MCF 10A (cell line): ENCODE measurements around the gene PSAP. TPM values are rescaled to one million over a fixed set of nuclear protein-coding genes. Genes with fewer than 3 reads are reported as not detected.

Experiments used
- BruUV-seq: library from RNA; stranded (reverse); fragments of 400-500 nt; replicated peaks from 2 replicates; lab custom pipeline; 2021; lab: Mats Ljungman, UMichigan
- CTCF ChIA-PET: fragments of 300-600 bp; sonication (Branson Sonifier 250); formaldehyde crosslinking; extraction: SDS; loops from one replicate; lab custom pipeline; 2021; ENCODE audit warnings: antibody characterized with exemption, inconsistent platforms; lab: Yijun Ruan, JAX
- POLR2A ChIA-PET: fragments of 300-600, 350-650 bp; sonication (Branson Sonifier 250); formaldehyde crosslinking; extraction: SDS; loops from one replicate; lab custom pipeline; 2020; ENCODE audit warnings: antibody characterized with exemption, inconsistent platforms; lab: Yijun Ruan, JAX
- DNase-seq: peaks from one replicate; pipeline ENCODE4 v3.0.0-alpha.2; 2018; ENCODE audit not compliant: unreplicated experiment
- H3K27ac Mint-ChIP-seq: one replicate; pipeline ENCODE4 v1.8.0; 2022; ENCODE audit warnings: mild to moderate bottlenecking, low read depth, mixed read lengths; ENCODE audit not compliant: unreplicated experiment
- H3K27me3 Mint-ChIP-seq: one replicate; pipeline ENCODE4 v1.8.0; 2022; ENCODE audit warnings: mixed read lengths; ENCODE audit not compliant: insufficient read depth, unreplicated experiment
- H3K36me3 Mint-ChIP-seq: one replicate; pipeline ENCODE4 v1.8.0; 2022; ENCODE audit warnings: mild to moderate bottlenecking, moderate library complexity, mixed read lengths; ENCODE audit not compliant: insufficient read depth, unreplicated experiment
- H3K4me1 Mint-ChIP-seq: one replicate; pipeline ENCODE4 v1.8.0; 2022; ENCODE audit warnings: mixed read lengths; ENCODE audit not compliant: insufficient read depth, unreplicated experiment
- H3K4me3 Mint-ChIP-seq: one replicate; pipeline ENCODE4 v1.8.0; 2022; ENCODE audit warnings: mild to moderate bottlenecking, moderate library complexity, mixed read lengths; ENCODE audit not compliant: unreplicated experiment
- H3K9me3 Mint-ChIP-seq: one replicate; pipeline ENCODE4 v1.8.0; 2022; ENCODE audit warnings: mixed read lengths; ENCODE audit not compliant: unreplicated experiment
- intact Hi-C: fragments of 100-400 bp; cut with micrococcal nuclease; formaldehyde crosslinking; loops from 2 replicates; pipeline ENCODE4 v1.14.1; 2022
- total RNA-seq: library from RNA; stranded (reverse); gene quantifications from 2 replicates; pipeline ENCODE4 v1.2.3, GENCODE V29; 2022
- TF ChIP-seq, protein P1 (sequence below): fragments of 200-600 bp; IDR thresholded peaks from one replicate; pipeline ENCODE4 v1.8.0; 2022; ENCODE audit warnings: antibody characterized with exemption, mild to moderate bottlenecking; ENCODE audit not compliant: unreplicated experiment

Gene PSAP
- total RNA-seq, 1 experiment from 2014 or later, result 506 TPM

DNA sequence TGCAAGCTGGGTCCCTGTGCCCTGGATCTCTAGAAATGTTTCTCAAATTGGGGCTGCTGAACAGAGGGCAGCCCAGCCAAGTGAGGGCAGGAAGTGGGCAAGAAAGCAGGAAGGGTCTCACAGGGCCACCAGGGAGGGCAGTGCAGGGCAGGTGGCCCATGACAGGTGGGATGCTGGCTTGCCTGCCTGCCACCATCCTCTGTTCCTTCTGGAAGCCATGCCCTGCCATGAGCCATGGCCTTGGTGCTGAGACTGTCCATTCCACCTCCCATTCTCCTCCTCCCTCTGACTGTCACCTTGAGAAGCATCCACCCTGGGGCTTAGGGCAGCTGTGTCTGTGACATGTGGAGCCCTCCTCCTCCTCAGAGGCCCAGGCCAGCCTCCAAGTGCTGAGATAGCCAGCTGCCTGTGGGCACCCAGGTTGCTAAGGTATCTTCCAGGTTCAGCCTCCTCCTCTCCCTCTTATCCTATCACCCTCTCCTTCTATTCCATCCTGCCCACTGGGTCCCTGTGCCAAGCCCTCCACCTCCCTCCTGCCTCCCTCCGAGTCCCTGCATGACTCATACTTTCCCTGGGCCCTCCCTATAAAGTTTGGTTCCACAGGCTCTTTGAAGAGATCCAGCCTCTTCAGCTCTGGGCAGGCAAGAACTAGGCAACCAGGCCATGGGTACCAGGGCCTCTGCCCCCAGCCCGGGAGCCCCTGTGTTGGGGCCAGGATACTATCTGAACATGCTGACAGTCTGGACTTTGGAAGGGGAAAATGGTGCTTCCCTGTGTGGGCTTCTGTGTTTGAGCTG lies 79.0 kb downstream of the PSAP start:
- Mint-ChIP-seq H3K9me3 (no peaks in the 10 kb centered on the region), H3K36me3 (no peaks in the 10 kb centered on the region), H3K27ac (no peak overlapping the region), H3K4me3 (no peak overlapping the region), H3K4me1 (peaks cover 26% of the 10 kb centered on the region), H3K27me3 (no peaks in the 10 kb centered on the region)
- intact Hi-C loops, result loop anchor here (5.0 kb wide), 1 partner anchor 60 kb away; no protein-coding TSS in a partner anchor
- BruUV-seq, result no TSS peak
- TF ChIP-seq, protein P1, sequence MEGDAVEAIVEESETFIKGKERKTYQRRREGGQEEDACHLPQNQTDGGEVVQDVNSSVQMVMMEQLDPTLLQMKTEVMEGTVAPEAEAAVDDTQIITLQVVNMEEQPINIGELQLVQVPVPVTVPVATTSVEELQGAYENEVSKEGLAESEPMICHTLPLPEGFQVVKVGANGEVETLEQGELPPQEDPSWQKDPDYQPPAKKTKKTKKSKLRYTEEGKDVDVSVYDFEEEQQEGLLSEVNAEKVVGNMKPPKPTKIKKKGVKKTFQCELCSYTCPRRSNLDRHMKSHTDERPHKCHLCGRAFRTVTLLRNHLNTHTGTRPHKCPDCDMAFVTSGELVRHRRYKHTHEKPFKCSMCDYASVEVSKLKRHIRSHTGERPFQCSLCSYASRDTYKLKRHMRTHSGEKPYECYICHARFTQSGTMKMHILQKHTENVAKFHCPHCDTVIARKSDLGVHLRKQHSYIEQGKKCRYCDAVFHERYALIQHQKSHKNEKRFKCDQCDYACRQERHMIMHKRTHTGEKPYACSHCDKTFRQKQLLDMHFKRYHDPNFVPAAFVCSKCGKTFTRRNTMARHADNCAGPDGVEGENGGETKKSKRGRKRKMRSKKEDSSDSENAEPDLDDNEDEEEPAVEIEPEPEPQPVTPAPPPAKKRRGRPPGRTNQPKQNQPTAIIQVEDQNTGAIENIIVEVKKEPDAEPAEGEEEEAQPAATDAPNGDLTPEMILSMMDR, result no peak
- ChIA-PET CTCF (interaction anchor here (0.6 to 1.0 kb wide), 3 partner anchors 42 to 436 kb away, joined by 3 to 4 read pairs (median 3); no protein-coding TSS in a partner anchor), POLR2A (interaction anchor here (0.7 to 1.5 kb wide), 2 partner anchors 43 to 92 kb away, joined by 3 to 5 read pairs; no protein-coding TSS in a partner anchor)
- peak; percentile 83 for DNase-seq

DNA sequence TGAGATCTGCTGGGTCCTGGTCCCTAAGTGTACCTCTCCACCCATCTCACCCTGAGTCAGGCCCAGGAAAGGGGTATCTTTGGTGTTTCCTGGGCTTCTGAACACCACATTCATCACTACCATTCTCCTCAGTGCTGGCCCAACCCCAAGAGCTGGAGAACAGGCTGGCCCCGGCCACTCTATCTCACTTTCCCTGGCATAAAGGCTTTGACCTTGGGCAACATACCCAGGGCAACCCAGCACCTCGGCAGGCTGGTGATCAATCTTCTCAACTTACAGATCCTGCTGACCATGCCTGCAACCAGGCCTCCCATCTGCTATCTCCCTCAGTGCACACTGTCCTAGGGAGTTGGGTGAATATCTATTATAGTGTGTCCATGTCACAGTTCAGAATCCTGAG lies 79.8 kb downstream of the PSAP start:
- POLR2A ChIA-PET, result no interaction called here
- no peaks in the 10 kb centered on the region for H3K27me3 Mint-ChIP-seq
- no peaks in the 10 kb centered on the region for H3K36me3 Mint-ChIP-seq
- DNase-seq, result no peak
- intact Hi-C loops, result loop anchor here (5.0 kb wide), 1 partner anchor 59 kb away; no protein-coding TSS in a partner anchor
- H3K27ac Mint-ChIP-seq, result no peak overlapping the region
- no TSS peak for BruUV-seq
- CTCF ChIA-PET, result no interaction called here
- TF ChIP-seq, protein P1, result no peak
- peaks cover 34% of the 10 kb centered on the region for H3K4me1 Mint-ChIP-seq
- H3K9me3 Mint-ChIP-seq, result no peaks in the 10 kb centered on the region
- no peak overlapping the region for H3K4me3 Mint-ChIP-seq

DNA sequence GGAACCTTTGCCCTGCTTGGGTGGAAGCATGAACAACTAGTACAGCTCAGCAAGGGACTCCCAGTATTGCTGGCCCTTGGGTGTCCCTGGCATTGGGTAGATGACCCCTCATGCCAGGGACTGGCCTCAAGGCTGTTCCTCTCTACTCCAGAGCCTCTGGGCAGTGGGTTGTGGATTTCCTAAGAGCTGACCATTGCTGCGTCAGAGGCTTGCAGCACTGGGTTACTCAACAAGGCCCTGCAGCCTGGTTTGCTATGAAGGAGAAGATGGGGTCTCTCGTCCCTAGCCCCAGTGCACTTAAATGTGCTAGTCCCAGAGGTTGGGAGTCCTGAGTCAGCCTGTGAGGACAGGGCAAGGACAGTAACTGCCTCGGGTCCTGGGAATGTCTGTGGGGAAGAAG lies 80.3 kb downstream of the PSAP start:
- TF ChIP-seq, protein P1, result no peak
- no peaks in the 10 kb centered on the region for H3K36me3 Mint-ChIP-seq
- H3K4me1 Mint-ChIP-seq, result peaks cover 38% of the 10 kb centered on the region
- H3K4me3 Mint-ChIP-seq, result no peak overlapping the region
- no peaks in the 10 kb centered on the region for H3K9me3 Mint-ChIP-seq
- H3K27ac Mint-ChIP-seq, result no peak overlapping the region
- no peak for DNase-seq
- no TSS peak for BruUV-seq
- ChIA-PET POLR2A (no interaction called here), CTCF (no interaction called here)
- intact Hi-C loops, result loop anchor here (5.0 kb wide), 1 partner anchor 58 kb away; no protein-coding TSS in a partner anchor
- H3K27me3 Mint-ChIP-seq, result no peaks in the 10 kb centered on the region

DNA sequence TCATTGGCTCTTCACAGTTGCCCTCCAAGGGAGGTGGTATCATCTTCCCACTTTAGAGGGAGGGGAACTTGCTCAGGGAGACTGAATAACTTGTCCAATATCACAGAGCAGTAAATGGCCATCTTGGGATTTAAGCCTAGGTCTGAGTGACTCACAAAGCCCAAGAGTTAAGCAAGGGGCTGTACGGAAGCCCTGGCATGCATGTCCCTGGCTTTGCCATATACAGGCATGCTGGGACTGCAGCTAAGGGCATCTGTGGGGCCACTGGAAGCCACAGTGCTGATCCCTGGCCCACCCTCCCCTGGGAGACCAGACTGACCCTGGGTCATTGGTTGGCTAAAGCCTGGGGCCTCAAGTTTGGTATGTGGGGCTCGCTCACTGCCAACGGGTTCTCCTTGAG lies 80.8 kb downstream of the PSAP start:
- Mint-ChIP-seq H3K27me3 (no peaks in the 10 kb centered on the region), H3K9me3 (no peaks in the 10 kb centered on the region), H3K27ac (no peak overlapping the region), H3K4me1 (peaks cover 43% of the 10 kb centered on the region), H3K36me3 (no peaks in the 10 kb centered on the region), H3K4me3 (no peak overlapping the region)
- ChIA-PET POLR2A (no interaction called here), CTCF (interaction anchor here (0.5 kb wide), 1 partner anchor 474 kb away, joined by 3 read pairs; no protein-coding TSS in a partner anchor)
- BruUV-seq, result no TSS peak
- TF ChIP-seq, protein P1, result no peak
- peak; percentile 67 for DNase-seq
- intact Hi-C loops, result loop anchor here (5.0 kb wide), 1 partner anchor 58 kb away; no protein-coding TSS in a partner anchor
